ENCODE data around the gene LRRTM4.

LRRTM4 gene

GRCh38 chr2:77457665-77458064 lies 64.5 kb downstream of the LRRTM4 start:
- TF ChIP-seq CTCF (IDR thresholded peaks at IDR 0.05; ENCODE audit: control insufficient read depth, insufficient read depth, low read depth, low read length, missing control alignments): no peak
- no peak overlapping the region for H3K4me3 ChIP-seq (ENCODE audit: control insufficient read depth, low read depth, low read length)
- no peak for DNase-seq (ENCODE audit: low read depth)

DNA sequence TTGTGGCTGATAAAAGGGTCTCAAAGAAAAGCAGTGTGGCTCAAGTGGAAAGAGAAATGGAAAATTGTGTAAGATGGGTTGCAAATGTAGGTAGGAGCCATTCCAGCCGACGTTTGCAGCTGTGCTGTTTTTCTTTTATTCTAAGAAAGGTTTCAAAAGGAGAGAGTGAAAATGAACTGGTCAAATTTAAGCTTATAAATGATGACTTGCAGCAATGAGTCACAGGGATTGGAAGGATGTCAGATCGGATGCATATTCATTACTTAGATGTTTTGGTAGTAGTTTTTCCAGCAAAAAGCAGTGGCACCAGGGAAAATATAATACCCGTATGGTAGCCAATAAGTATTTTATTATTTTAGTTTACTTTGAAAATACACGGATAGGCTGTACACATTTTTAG lies 79.1 kb downstream of the LRRTM4 start:
- TF ChIP-seq CTCF (IDR thresholded peaks at IDR 0.05; ENCODE audit: control insufficient read depth, insufficient read depth, low read depth, low read length, missing control alignments): no peak
- DNase-seq (ENCODE audit: low read depth): no peak

GRCh38 chr2:77434880-77435279 lies 87.3 kb downstream of the LRRTM4 start:
- no peak for TF ChIP-seq CTCF (IDR thresholded peaks at IDR 0.05; ENCODE audit: control insufficient read depth, insufficient read depth, low read depth, low read length, missing control alignments)
- H3K4me3 ChIP-seq (ENCODE audit: control insufficient read depth, low read depth, low read length): no peak overlapping the region
- no peak for DNase-seq (ENCODE audit: low read depth)

More for the DNA sequence above, 79.1 kb downstream of the LRRTM4 start:
- H3K4me3 ChIP-seq (ENCODE audit: control insufficient read depth, low read depth, low read length): no peak overlapping the region

GRCh38 chr2:77428946-77429345 lies 93.2 kb downstream of the LRRTM4 start:
- no peak for DNase-seq (ENCODE audit: low read depth)
- no peak overlapping the region for H3K4me3 ChIP-seq (ENCODE audit: control insufficient read depth, low read depth, low read length)
- no peak for TF ChIP-seq CTCF (IDR thresholded peaks at IDR 0.05; ENCODE audit: control insufficient read depth, insufficient read depth, low read depth, low read length, missing control alignments)

DNA sequence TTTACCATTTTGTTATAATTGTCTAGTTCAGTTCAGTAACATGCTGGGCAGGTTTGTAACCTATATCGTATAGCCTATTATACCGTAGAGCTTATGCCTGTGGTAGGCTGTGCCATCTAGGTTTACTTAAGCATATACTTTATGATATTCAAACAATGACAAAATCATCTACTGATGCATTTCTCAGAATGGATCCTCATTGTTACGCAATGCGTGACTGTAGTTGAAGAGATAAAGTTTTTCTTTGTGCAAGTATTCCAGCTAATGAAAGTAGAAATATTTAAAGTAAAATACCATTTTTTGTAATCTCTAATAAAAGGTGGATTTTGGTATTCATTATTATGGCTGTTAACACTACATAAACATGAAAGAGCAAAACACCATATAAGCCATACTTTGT lies 100.2 kb downstream of the LRRTM4 start:
- no peak for DNase-seq (ENCODE audit: low read depth)
- no peak overlapping the region for H3K4me3 ChIP-seq (ENCODE audit: control insufficient read depth, low read depth, low read length)
- no peak for TF ChIP-seq CTCF (IDR thresholded peaks at IDR 0.05; ENCODE audit: control insufficient read depth, insufficient read depth, low read depth, low read length, missing control alignments)

- no peak overlapping the region for H3K4me3 ChIP-seq (ENCODE audit: control insufficient read depth, low read depth, low read length)
- TF ChIP-seq CTCF (IDR thresholded peaks at IDR 0.05; ENCODE audit: control insufficient read depth, insufficient read depth, low read depth, low read length, missing control alignments): no peak
- no peak for DNase-seq (ENCODE audit: low read depth)
Measured at GRCh38 chr2:77418537-77418936, 103.6 kb downstream of the LRRTM4 start.

DNA sequence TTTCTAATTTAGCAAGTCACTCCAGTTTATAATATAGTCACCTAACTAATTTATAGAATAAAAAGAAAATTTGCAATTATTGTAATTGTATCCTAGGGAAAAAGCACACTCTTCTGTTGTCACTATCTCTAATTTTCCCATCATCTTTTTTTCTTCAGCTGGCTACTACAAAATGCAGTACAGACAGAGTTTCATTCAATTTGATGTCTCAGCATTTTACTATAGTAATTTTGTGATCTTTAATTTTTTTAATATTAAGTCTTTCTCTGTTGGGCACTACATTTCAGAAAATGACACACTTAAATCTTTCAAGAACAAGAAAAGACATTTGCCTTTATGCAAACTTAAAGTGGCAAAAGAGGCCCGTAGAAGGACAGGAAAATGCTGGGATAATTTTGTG lies 118.0 kb downstream of the LRRTM4 start:
- no peak overlapping the region for H3K4me3 ChIP-seq (ENCODE audit: control insufficient read depth, low read depth, low read length)
- no peak for TF ChIP-seq CTCF (IDR thresholded peaks at IDR 0.05; ENCODE audit: control insufficient read depth, insufficient read depth, low read depth, low read length, missing control alignments)
- DNase-seq (ENCODE audit: low read depth): no peak

Measured in AG09309 (cell line).